ENCODE data around the gene BTG3.

The BTG3 gene

DNA sequence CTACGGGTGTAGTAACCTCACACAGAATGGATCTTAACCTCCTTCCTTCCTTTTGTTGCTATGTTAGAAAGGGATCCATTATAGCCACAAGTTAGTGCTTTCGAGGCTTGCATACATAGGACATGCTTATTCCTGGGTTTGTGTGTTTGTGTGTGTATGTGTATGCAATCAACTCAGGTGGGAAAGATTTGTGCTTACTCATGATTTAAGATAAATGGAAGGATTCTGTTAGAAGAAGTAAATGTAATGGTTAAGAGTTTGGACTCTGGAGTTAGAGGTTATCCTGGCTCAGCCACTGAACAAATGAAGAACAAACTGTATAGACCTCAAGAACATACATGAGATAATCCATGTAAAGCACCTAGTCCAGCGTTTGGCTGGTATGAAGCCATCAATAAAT lies 28.8 kb downstream of the BTG3 start:
- DNase-seq, result no peak

DNA sequence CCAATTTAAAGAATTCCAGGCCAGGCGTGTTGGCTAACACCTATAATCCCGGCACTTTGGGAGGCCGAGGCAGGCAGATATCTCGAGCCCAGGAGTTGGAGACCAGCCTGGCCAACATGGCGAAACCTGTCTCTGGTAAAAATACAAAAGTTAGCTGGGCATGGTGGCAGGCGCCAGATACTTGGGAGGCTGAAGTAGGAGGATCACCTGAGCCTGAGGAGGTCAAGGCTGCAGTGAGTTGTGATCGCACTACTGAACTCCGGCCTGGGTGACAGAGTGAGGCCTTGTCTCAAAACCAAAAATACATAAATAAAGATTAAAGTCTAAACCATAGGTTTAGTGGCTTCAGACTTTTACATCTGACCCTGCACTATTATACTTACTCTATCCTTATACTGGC lies 32.4 kb downstream of the BTG3 start:
- no peak for DNase-seq

DNA sequence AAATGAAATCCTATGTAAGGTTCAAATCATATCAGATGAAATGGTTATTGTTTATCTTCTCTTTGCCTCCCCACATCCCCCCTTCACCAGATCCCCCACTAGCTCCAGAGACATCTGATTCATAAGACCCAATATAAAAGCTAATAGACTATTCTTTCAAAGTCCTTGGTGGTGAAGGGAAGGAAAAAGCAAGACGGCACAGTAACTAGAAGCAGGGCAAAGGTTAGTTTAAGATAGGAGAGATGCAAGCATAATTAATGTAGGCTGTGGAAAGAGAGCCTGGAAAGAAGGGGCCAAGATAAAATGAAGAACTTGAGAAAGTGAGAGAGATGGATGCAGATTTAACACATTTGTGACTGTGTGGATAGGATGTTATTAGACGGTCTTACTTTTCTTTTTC lies 33.8 kb downstream of the BTG3 start:
- no peak for DNase-seq

DNA sequence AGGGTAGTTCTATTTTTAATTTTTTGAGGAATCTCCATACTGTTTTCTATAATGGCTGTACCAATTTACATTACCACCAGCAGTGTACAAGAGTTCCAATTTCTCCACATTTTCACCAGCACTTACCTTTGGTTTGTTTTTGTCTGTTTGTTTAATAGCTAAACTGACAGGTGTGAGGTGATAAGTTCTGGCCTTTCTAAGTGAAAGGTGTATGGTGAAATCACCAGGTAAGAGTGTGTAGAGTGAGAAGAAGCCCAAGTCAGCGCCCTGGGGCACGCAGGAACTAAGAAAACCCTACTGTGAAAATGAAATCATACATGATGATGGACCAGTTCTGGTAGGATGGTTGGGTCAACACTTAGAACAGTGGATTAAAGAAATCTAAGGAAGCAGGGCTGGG lies 34.5 kb downstream of the BTG3 start:
- no peak for DNase-seq

DNA sequence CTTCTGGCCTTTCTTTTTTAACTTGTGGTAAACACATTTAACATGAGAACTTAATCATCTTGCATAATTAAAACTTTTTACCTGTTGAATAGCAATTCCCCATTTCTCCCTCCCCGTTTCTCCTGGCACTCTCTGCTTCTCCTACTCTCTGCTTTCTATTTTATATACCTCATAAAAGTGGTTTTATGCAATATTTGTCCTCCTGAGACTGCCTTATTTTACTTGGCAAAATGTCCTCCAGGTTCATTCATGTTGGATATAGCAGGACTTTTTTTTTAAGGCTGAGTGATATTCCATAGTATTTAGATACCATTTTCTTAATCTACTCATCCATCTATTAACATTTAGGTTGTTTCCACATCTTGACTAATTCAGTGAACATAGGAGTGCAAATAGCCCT lies 35.0 kb downstream of the BTG3 start:
- no peak for DNase-seq

DNA sequence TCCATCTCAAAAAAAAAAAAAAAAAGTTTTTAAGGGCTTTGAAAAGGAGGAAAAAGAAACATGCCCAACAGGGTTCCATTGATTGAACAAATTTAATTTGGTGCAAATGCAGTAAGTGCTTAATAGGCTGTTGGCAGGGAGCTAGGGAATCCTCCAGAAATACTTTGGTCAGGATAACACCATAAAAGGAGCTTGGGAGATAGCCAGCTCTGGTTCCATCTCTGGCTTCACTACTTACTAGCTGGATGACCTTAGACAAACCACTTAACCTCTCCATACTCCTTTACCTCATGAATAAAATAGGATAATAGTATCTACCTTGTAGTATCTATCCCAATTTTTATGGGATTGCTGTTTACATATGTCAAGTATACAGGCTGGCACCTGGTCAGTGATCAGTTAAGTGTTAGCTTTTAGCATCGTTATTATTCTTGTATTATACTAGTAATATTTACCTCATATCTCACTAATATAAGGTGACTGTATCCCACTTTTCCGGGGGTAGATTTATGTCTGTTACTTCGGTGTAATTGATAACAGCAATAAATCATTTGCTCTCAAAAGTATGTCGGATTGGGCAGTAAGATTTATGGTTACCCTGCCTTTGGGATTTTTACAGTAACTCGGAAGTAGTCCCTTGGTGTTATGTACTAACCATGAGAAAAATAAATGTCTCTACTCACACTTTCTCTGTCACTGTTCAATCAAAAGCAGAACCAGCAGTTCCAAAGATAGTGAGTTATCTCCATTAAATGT lies 36.4 kb downstream of the BTG3 start:
- no peak for DNase-seq

DNA sequence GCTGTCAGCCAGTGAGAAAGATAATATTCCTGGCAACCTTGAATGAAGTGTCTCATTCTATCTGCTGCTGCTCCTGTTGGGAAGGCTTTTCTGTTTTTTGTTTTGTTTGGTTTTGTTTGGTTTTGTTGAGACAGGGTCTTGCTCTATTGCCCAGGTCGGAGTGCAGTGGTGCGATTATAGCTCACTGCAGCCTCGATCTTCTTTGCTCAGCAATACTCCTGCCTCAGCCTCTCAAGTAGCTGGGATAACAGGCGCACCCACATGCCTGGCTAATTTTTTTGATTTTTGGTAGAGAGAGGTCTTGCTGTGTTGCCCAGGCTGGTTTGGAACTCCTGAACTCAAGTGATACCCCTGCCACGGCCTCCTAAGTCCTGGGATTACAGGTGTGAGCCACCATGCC lies 37.6 kb downstream of the BTG3 start:
- DNase-seq, result no peak

DNA sequence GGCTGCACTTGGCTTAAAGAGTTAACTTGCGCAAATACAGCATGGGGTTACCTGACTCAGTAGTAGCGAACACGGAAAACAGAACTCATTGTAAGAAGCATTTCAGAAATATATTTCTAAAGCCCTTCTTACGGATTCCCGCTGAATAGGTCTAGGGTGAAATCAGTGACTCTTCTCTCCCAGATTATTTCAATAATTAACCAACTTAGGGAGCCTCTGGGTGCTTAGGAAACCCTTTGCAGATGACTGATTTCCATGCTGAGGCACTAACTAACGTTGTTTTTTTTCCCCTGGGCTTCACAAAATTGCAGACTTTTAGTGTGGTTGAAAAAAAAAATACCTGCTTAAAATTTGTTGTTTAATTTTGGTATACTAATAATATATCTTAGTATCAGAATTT lies 40.3 kb downstream of the BTG3 start:
- no peak for DNase-seq

DNA sequence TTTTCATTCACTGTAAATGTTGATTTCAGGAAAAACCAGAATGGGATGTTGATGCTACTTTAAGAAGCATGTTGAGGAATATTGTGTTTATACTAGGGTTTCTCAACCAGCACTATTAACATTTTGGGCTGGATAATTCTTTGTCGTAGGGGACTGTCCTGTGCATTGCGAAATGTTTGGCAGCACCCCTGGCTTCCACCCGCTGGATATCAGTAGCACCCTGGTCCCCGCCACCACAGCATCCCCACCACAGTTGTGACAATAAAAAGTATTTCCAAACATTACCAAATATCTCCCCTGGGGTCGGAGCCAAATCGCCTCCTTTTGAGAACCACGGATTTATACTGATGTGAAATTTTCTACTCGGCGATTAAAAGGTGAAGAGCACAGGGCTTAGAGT lies 41.9 kb downstream of the BTG3 start:
- DNase-seq, result no peak

DNA sequence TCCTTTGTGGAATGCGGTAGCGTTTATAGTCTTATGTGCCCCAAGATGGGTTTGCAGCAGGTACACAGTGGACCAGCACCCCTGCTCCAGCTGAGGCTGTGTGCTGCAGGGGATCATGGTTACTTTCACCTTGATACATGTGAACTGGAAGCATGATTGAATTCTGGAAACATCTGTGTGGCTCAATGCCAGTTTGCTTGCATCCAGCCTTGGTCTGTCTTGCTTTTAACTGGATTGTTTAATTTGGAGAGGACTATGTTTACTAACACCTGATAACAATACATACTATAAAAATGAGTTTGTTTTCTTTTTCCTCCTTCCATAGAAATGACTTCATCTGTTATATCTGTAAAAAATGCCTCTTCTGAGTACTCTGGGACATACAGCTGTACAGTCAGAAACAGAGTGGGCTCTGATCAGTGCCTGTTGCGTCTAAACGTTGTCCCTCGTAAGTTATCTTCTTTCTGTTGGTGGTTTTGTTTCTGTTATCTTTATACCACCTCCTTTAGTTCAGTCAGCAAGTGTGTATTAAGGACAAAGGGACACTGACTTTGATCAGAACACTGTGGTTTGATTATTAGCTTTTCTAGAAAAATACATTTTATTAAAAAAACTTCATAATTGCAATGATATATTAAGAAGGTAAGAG lies 52.2 kb downstream of the BTG3 start:
- DNase-seq, result no peak

DNA sequence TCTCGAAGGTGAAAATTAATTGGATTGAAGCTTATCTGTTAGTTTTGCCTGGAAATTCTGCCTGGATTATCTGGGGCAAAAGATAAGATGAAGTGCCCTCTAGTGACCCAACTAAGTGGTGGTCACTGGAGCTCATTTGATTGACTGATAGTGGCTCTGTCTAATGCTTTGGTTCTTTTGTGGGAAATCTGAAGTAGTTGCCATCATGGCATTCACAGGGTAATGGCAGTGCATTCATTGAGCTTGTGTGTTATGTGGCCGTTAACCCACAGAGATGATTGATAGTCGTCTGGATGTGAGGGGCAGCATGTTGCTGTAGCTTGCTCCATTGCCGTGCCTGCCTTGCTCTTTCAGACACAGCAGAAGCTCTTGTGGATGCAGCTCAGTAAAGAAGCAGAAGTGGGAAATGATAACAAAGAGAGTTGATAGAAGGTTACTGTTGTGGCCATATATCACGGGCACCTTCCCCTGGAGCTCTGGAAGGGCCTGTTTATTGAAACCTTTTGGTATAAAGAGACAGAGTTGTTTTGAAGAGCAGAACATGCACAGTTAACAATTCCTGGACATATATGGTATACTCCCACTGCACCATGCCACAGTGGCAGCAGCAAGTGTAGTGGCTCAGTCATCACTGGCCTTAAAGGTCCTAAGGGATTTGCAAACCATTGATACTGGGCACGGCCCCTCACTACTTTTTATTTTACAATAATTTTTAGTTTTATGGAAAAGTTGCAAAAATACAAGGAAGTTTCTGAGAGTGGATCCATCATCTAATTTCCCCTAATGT lies 57.8 kb downstream of the BTG3 start:
- no peak for DNase-seq

DNA sequence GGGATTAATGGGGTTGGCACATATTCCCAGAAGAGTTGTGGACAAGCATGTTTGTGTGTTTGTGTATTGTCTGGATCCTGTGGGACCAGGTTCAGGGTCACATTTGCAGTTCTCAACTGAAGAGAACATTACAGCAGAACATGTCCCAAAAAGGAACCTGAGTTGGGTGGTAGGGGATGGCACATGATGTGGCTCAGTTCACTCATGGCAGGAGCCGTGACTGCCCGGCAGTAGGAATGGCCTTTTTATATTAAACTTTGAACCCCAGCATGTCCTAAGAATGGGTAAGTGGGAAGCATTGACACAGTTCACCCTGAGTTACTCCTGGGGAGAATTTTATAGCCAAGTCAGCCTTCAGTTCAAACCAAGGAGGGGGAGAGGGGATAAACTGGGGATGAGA lies 58.6 kb downstream of the BTG3 start:
- DNase-seq, result no peak

DNA sequence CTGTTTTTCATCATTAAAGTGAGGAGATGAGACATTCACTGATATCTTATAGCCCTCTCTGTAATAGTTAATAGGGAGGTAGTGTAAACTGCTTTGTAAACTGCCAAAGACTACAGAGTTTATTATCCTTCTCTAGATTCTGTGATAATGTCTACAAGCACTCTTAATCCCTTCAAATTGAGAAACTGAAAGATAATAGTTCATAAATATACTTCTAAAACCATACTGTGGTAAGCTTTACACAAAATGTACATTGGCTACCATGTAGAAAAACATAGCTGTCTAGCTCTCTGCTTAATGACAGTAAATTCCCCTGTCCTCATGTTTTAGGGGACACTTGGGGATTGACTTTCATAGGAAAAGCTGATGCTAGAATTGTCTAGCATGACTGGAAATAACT lies 60.3 kb downstream of the BTG3 start:
- no peak for DNase-seq

DNA sequence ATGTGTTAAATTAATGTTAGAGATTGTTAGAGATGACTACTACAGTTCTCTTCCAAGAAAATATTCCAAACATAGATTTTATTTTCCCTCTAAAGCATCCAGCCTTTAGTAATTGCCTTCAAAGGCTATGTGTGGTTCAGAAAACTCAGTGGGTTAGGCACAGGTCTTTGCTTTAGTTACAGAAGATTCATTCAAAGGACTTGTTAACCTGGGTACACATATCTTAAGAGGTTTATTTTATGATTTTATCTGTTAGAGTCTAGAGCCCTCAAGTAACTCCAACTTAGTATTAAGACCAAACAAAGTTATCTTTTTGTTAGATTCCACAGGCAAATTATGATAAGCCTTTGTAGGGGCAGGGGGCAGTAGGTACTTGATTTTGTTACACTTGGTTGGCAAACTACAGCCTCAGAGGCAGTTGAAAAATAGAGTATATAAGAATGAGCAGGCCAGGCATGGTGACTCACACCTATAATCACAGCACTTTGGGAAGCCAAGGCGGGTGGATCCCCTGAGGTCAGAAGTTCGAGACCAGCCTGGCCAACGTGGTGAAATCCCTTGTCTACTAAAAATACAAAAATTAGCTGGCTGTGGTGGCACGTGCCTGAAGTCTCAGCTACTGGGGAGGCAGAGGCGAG lies 61.9 kb downstream of the BTG3 start:
- no peak for DNase-seq

DNA sequence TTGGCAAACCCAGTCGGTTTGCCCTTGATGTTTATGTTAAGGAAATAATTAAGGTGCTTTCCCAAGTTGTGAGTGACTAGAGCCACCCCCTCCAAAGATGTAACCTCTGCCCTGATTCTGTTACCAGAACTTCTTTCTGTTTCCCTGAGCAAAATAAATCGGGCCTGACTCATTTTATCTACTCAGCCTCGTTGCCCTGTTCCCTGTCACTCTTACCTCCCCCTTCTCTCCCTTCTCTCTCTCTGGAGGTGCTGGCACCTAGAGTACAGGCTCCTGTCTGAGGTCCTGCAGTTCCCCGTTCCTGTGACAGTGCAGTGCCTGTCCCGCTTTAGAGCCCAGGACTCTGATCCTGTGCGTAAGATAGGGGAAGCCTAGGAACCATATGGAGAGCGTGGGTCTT lies 64.4 kb downstream of the BTG3 start:
- DNase-seq, result no peak

DNA sequence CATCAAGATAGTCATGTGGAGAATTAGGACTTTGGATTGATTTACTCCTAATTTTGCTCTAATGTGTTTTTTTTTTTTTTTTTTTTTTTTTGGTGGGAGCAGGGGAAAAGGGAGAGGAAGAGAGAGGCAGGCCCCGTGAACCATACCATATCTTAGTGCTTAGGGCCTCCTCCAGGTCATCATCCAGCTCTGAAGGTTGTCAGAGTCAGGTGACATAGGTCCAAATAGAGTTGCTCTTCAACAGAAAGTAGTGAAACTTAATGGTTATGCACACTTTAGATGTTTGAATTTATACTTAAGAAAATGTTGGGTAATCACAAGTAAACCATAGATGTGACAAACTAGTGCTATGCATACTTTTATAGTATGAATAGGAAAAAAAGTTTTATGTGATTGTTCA lies 67.7 kb downstream of the BTG3 start:
- no peak for DNase-seq

Data from femur (tissue), 1 donor.